HG02623 (cell line): ENCODE measurements around the gene GCH1.
"Not testable (repeated sequence)": the region's sequence is repeated elsewhere in the genome, so short reads cannot be mapped to it uniquely, and the experiment has no call there.

ENCODE experiments used
- ATAC-seq: cut with Tn5 transposase; IDR thresholded peaks from one replicate; pipeline ENCODE4 v1.9.1; 2021; ENCODE audit warnings: moderate library complexity; ENCODE audit not compliant: unreplicated experiment

Gene GCH1

DNA sequence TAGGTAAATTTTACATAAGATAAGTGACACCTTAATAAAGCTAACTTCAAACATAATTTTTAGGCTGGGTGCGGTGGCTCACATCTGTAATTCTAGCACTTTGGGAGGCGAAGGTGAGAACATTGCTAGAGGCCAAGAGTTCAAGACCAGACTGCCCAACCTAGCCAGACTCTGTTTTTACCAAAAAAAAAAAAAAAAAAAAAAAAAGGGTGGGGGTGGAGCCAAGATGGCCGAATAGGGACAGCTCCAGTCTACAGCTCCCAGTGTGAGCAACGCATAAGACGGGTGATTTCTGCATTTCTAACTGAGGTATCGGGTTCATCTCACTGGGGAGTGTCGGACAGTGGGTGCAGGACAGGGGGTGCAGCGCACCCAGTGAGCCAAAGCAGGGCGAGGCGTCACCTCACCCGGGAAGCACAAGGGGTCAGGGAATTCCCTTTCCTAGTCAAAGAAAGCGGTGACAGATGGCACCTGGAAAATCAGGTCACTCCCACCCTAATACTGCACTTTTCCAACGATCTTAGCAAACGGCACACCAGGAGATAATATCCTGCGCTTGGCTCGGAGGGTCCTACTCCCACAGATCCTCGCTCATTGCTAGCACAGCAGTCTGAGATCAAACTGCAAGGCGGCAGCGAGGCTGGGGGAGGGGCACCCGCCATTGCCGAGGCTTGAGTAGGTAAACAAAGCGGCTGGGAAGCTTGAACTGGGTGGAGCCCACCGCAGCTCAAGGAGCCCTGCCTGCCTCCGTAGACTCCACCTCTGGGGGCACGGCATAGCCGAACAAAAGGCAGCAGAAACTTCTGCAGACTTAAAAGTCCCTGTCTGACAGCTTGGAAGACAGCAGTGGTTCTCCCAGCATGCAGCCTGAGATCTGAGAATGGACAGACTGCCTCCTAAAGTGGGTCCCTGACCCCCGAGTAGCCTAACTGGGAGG lies 32.2 kb downstream of the GCH1 start:
- not testable (repeated sequence) for ATAC-seq

DNA sequence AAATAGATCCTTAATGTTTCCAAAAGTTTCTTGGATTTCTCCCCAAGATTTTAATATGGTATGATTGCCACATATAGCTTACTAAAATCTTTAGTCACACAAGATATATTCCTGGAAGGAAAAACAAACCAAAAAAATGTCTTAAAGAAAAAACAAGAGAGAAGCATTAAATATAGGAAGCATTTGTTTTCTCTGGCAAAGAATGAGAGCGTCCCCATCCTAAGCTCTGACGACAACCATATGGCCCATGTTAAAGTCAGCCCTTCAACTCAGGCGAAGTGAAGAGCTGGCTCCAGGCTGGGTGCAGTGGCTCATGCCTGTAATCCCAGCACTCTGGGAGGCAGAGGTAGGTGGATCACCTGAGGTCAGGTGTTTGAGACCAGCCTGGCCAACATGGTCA lies 35.6 kb downstream of the GCH1 start:
- no peak for ATAC-seq

DNA sequence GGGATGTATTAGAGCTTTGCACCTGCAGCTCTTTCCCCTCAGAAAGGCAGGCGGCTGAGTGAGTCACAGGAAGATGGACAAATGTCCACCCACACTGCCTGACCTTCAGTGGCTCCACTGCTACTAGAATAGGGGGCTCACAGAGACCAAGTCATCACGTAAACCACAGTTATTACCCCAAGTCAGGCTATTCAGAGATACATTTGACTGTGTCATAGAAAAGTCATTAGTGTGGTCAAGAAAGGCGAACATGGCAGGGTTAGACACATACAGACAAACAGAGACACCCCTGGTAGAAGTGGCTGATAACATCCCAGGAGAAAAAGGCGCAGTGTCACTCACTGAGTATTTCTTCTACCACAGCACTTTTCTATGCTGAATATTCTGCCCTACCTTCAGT lies 36.0 kb downstream of the GCH1 start:
- ATAC-seq = no peak

DNA sequence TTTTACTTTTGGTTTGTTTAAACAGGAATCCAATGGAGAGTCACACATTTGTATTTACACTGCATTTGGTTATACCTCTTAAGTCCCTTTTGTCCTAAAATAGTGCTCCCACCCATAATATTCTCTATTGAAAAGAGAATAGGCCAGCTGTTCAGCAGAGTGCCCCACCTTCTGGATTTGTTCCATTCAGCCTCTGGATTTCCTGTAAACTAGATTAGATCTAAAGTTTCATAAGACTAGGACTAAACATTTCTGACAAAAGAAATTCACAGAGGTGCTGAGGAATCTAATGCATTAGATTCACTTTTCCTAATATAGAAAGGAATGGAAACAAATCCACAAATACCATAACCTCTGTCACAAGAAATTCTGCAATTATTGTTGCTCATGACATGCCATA lies 38.1 kb downstream of the GCH1 start:
- no peak for ATAC-seq

DNA sequence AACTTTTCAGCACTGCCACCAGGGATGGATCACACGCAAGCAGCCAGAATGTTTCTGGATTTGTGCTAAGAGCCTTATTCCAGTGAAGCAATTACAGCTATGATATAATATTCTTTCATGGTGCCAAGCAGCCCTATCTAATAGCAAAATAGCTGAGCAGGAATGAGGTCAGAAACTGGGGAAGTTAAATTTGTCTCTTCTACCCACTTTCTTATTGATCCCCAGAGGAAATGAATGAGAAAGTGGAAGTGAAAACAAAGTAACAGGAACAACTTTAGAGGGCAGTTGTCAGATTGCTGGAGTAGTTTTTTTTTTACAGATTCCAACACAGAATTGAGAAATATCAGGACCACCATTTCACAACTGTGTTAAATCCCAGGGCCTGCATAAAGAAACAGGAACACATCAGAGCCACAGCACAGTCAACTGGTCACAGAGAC lies 44.8 kb downstream of the GCH1 start:
- ATAC-seq = peak; percentile 78

DNA sequence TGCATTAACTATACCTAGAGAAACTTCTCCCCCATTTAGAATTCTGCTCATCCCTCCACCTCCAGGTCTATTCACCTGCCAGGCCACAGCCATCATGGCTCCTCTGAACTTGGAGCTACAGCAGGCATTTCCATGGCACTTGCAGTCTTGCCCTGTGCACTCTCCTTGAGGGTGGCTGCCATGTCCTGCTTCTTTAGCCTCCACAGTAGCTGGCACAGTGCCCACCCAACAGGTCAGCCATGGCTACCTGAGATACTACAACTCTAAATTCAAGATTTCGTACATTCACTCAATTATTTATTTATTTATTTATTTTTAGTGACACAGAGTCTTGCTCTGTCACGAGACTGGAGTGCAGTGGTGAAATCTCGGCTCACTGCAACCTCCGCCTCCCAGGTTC lies 46.5 kb downstream of the GCH1 start:
- ATAC-seq = no peak

DNA sequence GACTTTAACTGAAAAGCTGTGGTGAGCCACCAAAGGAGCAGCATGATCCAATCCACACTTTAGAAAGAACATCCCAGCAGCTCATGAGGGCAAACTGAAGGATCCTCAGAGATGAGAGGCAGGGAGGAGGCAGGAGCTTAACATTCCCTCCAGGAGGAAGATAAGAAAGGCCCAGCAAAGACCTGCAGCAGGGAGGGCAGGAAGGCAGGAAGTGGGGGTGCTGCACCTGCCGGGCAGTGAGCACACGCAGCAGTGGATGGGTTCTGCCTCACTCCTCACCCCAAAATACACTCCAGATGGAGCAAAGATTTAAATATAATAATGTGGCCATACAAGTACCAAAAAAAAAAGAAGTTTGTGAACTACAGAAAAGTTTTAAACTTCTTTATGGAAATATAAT lies 48.4 kb downstream of the GCH1 start:
- ATAC-seq = no peak

DNA sequence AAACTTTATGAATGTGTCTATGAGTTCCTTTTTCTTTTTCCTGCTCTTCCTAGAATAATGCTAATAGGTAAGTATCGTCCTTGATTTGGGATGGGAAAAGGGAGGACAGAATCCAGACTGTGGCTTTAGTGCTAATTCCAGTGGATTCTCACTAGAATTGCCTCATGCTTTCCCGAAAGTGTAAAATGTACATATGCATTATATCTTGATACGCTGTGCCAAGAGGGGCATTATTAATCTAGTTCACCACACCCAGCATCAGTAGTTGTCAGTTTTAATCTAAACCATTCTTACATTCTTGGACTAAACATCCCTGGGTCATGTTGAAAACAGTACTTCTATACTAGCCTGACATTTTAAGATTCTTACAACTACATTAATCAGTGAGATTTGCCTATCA lies 49.3 kb downstream of the GCH1 start:
- no peak for ATAC-seq

DNA sequence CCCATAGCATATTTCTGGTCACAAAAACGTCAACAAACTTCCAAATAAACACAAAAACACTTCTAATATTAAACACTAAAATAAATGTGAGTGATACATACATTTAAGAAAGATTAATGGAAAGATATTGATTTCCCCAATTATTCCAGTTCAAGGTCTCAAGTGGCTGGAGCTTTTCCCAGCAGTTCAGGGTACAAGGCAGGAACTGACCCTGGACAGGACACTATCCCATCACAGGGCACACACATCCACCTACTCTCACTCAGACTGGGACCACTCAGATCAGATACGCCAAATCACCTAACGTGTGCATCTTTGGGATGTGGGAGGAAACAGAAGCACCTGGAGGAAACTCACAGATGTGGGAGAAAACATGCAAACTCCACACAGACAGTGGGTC lies 50.4 kb downstream of the GCH1 start:
- no peak for ATAC-seq

DNA sequence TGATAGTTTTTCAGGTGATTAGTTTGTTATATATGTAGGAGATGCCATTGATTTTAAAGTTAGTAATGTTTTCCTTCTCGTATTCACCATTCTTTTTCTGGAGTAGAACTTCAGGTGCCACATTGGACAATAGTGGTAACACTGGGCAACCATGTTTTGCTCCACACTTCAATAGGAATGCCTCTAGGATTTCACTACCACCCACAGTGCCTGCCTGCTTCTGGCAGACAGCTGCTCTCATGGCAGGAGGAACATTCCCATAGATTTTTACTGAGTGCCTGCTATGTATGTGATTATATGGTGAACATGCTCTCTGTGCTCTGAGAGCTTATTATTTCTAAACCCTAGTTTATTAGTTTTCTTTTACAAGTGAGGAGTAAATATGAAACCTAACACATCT lies 53.7 kb downstream of the GCH1 start:
- ATAC-seq = no peak

DNA sequence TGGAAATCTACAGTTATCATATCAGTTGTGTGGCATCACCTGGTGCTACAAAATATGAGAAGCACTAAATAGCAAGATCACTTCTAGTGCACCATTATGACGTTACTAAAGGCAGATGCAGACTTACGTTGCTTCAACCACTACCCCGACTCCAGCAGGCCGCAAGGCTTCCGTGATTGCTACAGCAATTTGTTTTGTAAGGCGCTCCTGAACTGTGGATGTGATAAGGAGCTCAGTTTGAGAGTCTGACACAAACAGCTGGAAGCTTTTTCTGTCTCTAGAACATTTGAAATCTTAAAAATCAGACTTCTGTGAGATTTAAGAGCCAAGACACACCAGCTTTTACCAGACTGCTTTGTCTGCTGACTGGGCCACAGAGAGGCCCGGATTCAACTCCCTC lies 57.0 kb downstream of the GCH1 start:
- ATAC-seq = no peak

DNA sequence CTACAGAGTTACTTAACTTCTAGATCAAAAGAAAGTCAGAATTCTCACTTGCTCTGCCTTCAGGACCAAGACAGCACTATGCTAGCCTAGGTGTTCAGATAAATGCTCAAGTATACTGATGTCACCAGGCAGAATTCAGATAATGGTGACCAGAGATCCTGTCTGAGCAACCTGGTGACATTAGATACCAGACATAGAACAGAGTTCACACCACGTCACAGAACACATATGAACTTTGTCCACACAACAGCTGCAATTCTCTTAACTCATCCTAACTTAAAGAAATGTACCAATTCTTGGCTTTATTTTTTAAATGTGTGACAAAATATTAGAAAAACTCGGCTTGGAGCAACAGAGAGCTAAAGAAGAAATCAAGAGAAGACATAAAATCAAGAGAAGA lies 58.1 kb downstream of the GCH1 start:
- ATAC-seq = no peak

DNA sequence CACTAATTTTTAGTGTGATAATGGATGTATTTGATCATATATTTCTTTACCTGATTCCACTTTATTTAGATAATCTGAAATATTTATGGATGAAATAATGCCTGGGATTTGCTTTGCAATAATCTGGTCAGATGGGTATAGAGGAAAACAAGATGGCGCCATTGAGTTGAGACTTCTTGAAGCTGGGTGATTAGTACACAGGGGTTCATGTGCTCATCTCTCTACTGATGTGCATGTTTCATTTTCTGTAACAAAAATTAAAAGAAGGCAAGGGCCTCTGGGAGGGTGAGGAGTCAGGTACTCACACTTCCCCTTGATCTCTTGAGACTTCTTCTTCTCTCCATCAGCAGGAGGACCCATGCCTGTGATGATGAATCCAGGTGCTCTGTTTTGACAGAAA lies 61.8 kb downstream of the GCH1 start:
- no peak for ATAC-seq

DNA sequence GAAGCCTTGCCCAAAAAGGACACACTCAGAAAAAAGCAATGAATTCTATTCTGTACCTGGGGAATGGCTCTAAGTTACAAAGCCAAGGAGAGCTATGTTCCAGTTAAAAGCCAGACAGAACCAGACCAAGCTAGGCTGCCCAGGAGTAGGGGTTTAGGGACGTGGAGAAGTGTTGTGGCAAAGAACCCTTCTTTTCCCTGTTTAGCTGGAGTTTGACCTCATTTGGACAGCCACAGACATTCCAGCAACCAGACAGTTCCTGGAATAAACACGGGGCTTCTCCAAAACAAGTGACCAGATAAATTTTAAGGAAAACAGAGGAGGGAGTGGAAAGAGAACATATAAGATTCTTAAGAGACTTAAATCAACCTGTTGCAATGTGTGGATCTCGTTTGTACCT lies 62.3 kb downstream of the GCH1 start:
- no peak for ATAC-seq

DNA sequence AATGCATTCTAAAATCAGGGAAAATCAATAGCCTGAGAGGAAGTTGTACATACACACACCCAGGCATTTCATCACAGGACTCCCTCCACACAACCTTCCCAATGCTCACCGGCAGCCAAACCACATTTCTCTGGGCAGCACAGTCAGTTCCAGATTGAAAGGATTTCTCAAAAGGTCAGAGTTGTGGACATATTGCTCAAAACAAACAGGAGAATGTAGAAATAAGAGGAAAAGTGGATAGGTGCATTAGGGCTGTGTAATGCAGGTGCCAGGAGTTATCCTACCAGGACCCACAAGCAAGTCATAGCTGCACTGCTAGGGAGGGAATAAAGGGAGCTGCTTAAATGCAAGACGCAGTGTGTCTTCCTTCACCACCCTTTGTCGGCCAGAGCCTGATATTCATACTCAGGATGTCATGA lies 62.9 kb downstream of the GCH1 start:
- no peak for ATAC-seq

DNA sequence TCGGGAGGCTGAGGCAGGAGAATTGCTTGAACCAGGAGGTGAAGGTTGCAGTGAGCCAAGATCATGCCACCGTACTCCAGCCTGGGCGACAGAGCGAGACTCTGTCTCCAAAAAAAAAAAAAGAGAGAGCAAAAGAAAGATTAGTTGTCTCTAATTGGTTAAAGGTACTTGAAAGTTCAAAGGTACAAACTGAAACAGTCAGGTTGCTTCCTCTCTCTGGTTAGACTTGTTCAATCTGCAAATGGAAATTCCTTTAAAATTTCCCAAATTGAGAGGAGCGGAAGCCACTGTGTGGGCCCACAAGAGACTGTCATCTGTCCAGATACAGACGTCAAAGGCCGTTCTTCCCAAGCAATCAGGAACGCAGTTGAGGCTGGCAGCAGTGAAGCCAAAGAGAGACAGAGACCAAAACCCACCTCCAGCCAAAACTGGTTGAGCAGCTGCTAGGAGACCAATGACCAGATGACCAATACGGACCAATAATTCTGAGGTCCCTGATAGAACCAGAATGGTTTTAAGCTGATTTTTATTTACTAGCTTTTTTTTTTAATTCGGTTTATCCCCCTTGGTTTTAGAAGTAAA lies 63.6 kb downstream of the GCH1 start:
- ATAC-seq = no peak

DNA sequence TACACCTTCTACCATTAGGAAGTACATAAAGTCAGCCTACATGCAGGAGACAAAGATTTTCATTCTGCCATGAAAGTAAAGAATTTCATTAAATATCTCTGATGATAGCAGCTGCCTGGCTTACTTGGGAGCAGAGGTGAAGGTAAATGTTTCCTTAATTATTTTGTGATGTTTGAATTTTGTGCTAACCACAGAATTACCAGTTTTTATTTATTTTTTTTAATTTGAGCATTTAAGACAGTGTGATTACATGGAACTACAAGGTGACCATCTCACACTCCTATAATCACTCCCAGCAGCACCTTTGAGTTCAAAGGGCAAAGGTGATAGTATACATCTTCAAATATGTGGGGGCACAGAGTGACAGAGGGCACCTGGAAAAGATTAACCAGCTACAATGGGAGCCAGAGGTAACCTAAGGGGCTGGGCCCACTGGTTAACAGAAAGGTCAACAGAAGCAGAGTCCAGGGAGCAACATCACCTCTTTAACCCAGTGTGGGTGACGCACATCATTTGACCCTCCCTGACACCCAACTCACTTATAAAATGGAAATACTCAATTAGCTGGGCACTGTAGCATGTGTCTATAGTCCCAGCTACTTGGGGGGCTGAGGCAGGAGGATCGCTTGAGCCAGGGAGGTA lies 65.0 kb downstream of the GCH1 start:
- no peak for ATAC-seq

DNA sequence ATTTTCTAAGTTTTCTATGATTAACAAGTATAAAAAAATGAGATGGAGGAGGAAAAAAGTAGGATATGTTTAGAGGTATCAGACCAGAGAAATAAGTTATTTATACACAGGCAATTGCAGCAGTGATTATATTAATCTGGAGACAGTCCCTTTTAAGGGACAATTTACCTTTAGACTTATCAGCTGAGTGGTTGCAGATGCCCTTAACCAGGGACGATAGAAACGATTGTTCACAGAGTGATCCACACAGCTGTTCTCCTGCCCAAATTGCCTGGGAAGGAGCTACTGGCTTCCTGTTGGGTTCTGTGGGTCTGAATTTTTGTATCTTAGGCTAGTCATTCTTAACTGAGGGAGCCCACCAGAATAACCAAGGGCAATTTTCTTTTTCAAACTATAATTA lies 66.4 kb downstream of the GCH1 start:
- ATAC-seq = no peak

DNA sequence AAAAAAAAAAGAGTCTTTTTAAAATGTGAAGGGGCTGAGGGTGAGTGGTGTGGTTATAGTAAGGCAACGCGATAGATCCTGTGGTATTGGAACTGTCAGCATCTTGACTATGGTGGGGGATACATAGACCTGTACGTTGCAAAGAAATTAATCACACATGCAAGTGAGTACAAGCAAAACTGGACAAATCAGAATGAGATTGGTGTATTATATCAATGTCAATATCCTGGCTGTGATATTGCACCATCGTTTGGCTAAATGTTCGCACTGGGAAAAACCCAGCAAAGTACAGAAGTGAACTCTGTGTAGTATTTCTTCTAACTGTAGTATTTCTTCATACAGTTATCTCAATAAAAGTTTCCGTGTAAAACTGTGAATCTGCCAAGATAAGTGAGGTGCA lies 67.9 kb downstream of the GCH1 start:
- ATAC-seq = no peak

DNA sequence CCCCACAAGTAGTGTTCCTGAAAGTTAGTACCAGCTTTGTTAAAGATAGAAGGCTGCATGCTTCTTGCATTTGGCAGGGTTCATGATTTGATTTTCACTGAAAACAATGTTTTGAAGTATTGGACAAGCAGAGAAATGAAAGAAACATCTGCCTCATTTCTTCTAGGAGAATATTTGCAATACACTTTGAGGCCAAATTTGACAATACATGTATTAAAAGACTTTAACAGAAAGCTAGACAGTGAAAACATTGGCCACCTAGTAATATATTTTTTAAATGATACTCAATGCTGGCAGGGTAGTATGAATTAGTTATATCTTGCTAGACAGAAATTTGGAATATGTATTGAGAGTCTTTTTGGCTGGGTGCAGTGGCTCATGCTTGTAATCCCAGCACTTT lies 68.5 kb downstream of the GCH1 start:
- ATAC-seq = no peak

DNA sequence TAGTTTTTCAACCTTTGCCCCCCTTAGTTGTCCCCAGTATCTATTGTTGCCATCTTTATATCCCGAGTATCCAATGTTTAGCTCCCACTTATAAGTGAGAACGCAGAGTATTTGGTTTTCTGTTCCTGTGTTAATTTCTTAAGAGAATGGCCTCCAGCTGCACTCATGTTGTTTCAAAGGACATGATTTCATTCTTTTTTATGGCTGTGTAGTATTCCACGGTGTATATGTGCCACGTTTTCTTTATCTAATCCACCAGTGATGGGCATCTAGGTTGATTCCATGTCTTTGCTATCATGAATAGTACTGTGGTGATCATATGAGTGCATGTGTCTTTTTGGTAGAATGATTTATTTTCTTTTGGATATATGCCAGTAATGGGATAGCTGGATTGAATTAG lies 72.0 kb downstream of the GCH1 start:
- no peak for ATAC-seq
